HG03139 (cell line): ENCODE measurements around the gene RBFOX1.

ENCODE experiments used
- ATAC-seq: cut with Tn5 transposase; IDR thresholded peaks from one replicate; pipeline ENCODE4 v1.9.1; 2021; ENCODE audit not compliant: unreplicated experiment

Gene RBFOX1

GRCh38 chr16:7408700-7409365, 76.2 kb downstream of the RBFOX1 start:
- ATAC-seq: no peak

- no peak for ATAC-seq
Observed at GRCh38 chr16:7419441-7419840, 86.8 kb downstream of the RBFOX1 start.

- ATAC-seq: no peak
Observed at GRCh38 chr16:7420079-7420478, 87.4 kb downstream of the RBFOX1 start.

- ATAC-seq: no peak
Observed at GRCh38 chr16:7420843-7421242, 88.2 kb downstream of the RBFOX1 start.

- ATAC-seq: no peak
Observed at GRCh38 chr16:7421578-7421977, 88.9 kb downstream of the RBFOX1 start.

GRCh38 chr16:7422036-7422888, 89.6 kb downstream of the RBFOX1 start:
- no peak for ATAC-seq

- no peak for ATAC-seq
Observed at GRCh38 chr16:7423434-7424044, 90.9 kb downstream of the RBFOX1 start.

GRCh38 chr16:7426161-7426560, 93.5 kb downstream of the RBFOX1 start:
- ATAC-seq: no peak

GRCh38 chr16:7431723-7432122, 99.1 kb downstream of the RBFOX1 start:
- no peak for ATAC-seq

- ATAC-seq: no peak
Observed at GRCh38 chr16:7436306-7436705, 103.7 kb downstream of the RBFOX1 start.

GRCh38 chr16:7437135-7437804, 104.6 kb downstream of the RBFOX1 start:
- ATAC-seq: no peak

GRCh38 chr16:7437843-7438242, 105.2 kb downstream of the RBFOX1 start:
- no peak for ATAC-seq

- no peak for ATAC-seq
Observed at GRCh38 chr16:7438601-7439000, 106.0 kb downstream of the RBFOX1 start.

GRCh38 chr16:7439518-7439917, 106.9 kb downstream of the RBFOX1 start:
- ATAC-seq: no peak

GRCh38 chr16:7440886-7441400, 108.3 kb downstream of the RBFOX1 start:
- no peak for ATAC-seq

GRCh38 chr16:7442050-7442449, 109.4 kb downstream of the RBFOX1 start:
- ATAC-seq: no peak

- no peak for ATAC-seq
Observed at GRCh38 chr16:7443142-7443541, 110.5 kb downstream of the RBFOX1 start.

GRCh38 chr16:7443648-7444365, 111.2 kb downstream of the RBFOX1 start:
- no peak for ATAC-seq

- no peak for ATAC-seq
Observed at GRCh38 chr16:7449306-7449705, 116.7 kb downstream of the RBFOX1 start.

GRCh38 chr16:7449808-7450207, 117.2 kb downstream of the RBFOX1 start:
- ATAC-seq: no peak

GRCh38 chr16:7450440-7450839, 117.8 kb downstream of the RBFOX1 start:
- no peak for ATAC-seq
